Ovary (tissue), 9 donors: ENCODE results near the gene MYO9A. TPM values are rescaled to one million over a fixed set of nuclear protein-coding genes. Genes with fewer than 3 reads are reported as not detected.

Experiments
- DNase-seq, 5 donors: peaks; one replicate each; pipeline ENCODE4 v3.0.0-alpha.2; 2019 to 2020
- H3K27ac ChIP-seq, 2 donors: fragments of 200-600 bp; one replicate each; pipeline versions ENCODE4 v1.5.1 to v1.8.0; 2019 to 2022
- H3K27me3 ChIP-seq: fragments of 200-600 bp; one replicate; pipeline ENCODE4 v1.8.0; 2022
- H3K36me3 ChIP-seq: fragments of 200-600 bp; sonication (generic); one replicate; pipeline ENCODE4 v1.5.1; 2019
- H3K4me1 ChIP-seq: one replicate; pipeline ENCODE4 v1.8.1; 2013; ENCODE audit warnings: mild to moderate bottlenecking, moderate library complexity; ENCODE audit not compliant: insufficient read depth
- H3K4me3 ChIP-seq: fragments of 200-600 bp; sonication (generic); one replicate; pipeline ENCODE4 v1.5.1; 2017
- H3K9me3 ChIP-seq, 2 donors: fragments of 200-600 bp in 1 of 2; sonication (generic) in 1 of 2; one replicate each; pipeline versions ENCODE4 v1.5.1 to v1.8.1; 2013 to 2019; ENCODE audit warnings: mild to moderate bottlenecking in 1 of 2, moderate library complexity in 1 of 2
- EP300 ChIP-seq: sonication (generic); formaldehyde crosslinking; IDR thresholded peaks from one replicate; pipeline ENCODE4 v1.6.1; 2017; ENCODE audit warnings: antibody characterized with exemption
- POLR2A ChIP-seq: fragments of 450-650 bp; IDR thresholded peaks from one replicate; pipeline ENCODE4 v1.6.1; 2017; ENCODE audit warnings: antibody characterized with exemption, mild to moderate bottlenecking, moderate library complexity
- WGBS, 3 donors: extraction: QIAGEN DNeasy Blood & Tissue Kit in 1 of 3; methylation state at CpG; one replicate each; pipeline versions ENCODE4 v1.1.5 to v1.1.7; 2013 to 2017; 5-methylcytosine and 5-hydroxymethylcytosine counted together
- intact Hi-C, 4 donors: fragments of 100-400 bp; cut with DNase I; formaldehyde crosslinking; loops; one replicate each; pipeline versions ENCODE4 v1.11.0 to v1.15.1; 2022 to 2023
- polyA plus RNA-seq, 2 donors: library from polyadenylated mRNA; stranded (reverse); fragments of 200-250 nt in 1 of 2; fragments of 350-450 nt in 1 of 2; fragmentation: Illumina TruSeq in 1 of 2; extraction: RNeasy Lipid Tissue Mini Kit (QIAGEN cat#74804) in 1 of 2; gene quantifications; one replicate each; pipeline ENCODE4 v1.2.3, GENCODE V29; 2013 to 2014
- total RNA-seq, 7 donors: library from RNA; depleted of rRNA in 2 of 7; stranded (reverse); fragments of >200 nt in 2 of 7; fragmentation: NEBNext Ultra II Directional in 3 of 7; extraction: Animal tissue kit (Norgen Biotek cat#: 25700) in 3 of 7; gene quantifications; one replicate each; pipeline versions ENCODE4 v1.1.0 to v1.2.4, GENCODE V29; 2016 to 2023
- TF ChIP-seq, protein P1 (sequence below), 3 donors: fragments of 450-650 bp in 2 of 3; fragments of 200-600 bp in 1 of 3; IDR thresholded peaks; one replicate each; pipeline versions ENCODE4 v1.5.1 to v1.8.0; 2016 to 2022; ENCODE audit warnings: antibody characterized with exemption in 3 of 3, mild to moderate bottlenecking in 1 of 3
- donor health status: DM: no; HTN: no; CAD: no; lungs with moderate emphysema.
- donor health status: DM: no; HTN: no; CAD: no.
- donor health status: Bipolar disorder and iron deficiency.
- donor health status: DM: yes; HTN: yes; CAD: no.
- donor health status: DM: no; HTN: no; CAD: no.
- donor health status: DM: yes; HTN: yes; CAD: no.

MYO9A gene
- total and polyA plus RNA-seq, 9 donors, result 8.1 to 71.6 (median 57.2) TPM

DNA sequence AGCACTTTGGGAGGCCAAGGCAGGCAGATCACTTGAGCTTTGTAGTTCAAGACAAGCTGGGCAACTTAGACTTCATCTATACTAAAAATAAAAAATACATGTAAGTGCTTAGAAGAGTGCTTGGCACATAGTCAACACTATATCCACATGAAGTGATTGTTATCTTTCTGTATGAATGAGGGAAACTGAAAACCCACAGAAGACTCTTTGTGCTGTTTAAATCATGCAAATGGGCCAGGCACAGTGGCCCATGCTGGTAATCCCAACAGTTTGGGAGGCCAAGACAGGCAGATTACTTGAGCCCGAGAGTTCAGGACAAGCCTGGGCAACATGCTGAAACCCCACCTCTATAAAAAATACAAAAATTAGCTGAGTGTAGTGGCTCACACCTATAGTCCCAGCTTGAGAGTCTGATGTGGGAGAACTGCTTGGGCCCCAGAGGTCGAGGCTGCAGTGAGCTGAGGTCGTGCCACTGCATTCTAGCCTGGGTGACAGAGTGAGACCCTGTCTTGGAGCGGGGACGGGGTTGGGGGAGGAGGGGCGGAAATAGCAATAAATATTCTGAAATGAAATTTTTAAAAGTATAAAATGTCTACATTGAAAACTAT lies 177.9 kb downstream of the MYO9A start:
- 91 to 95% (median 93%) methylated on average over 6 of the region's 6 CpGs for WGBS, 3 donors
- H3K27me3 ChIP-seq, result no peaks in the 10 kb centered on the region
- H3K4me3 ChIP-seq, result no peak overlapping the region
- no peaks in the 10 kb centered on the region for H3K36me3 ChIP-seq
- no peak for DNase-seq
- no peaks in the 10 kb centered on the region for H3K9me3 ChIP-seq
- TF ChIP-seq EP300, result no peak
- TF ChIP-seq, protein P1, sequence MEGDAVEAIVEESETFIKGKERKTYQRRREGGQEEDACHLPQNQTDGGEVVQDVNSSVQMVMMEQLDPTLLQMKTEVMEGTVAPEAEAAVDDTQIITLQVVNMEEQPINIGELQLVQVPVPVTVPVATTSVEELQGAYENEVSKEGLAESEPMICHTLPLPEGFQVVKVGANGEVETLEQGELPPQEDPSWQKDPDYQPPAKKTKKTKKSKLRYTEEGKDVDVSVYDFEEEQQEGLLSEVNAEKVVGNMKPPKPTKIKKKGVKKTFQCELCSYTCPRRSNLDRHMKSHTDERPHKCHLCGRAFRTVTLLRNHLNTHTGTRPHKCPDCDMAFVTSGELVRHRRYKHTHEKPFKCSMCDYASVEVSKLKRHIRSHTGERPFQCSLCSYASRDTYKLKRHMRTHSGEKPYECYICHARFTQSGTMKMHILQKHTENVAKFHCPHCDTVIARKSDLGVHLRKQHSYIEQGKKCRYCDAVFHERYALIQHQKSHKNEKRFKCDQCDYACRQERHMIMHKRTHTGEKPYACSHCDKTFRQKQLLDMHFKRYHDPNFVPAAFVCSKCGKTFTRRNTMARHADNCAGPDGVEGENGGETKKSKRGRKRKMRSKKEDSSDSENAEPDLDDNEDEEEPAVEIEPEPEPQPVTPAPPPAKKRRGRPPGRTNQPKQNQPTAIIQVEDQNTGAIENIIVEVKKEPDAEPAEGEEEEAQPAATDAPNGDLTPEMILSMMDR (IDR thresholded peaks at IDR 0.05), result no peak
- TF ChIP-seq POLR2A, result no peak
- H3K27ac ChIP-seq, result no peak overlapping the region
- no peaks in the 10 kb centered on the region for H3K4me1 ChIP-seq
- intact Hi-C loops, result no loop called here

DNA sequence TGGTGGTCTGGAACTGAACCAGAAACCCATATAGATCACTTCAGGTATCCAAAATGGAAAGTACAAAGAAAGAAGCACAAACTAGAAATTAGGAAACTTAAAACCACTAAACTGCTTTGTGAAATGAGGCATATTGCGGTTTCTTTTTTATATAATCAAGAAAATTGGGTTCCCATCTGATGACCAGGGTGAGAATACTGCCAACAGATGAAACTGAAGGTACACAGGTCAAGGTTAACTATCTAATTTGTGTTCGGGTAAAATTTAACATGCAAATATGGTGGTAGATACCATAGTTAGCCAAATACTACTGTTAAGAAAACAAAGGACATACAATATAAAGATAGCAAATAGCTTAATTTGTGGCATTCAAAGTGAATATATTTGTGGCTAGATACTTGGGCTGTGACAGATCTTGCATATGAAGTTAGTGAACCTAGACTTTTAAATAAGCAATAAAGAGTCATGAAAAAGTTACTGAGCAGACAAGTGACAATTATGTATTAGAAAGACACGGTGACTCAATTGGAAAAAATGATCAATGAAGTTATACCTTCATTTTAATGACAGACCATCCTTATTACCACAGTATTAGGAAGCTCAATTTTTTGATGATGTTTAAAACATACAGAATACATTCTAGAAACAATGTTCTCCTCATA lies 180.2 kb downstream of the MYO9A start:
- WGBS, 3 donors, result 85 to 88% (median 87%) methylated on average over 3 of the region's 3 CpGs
- Histone ChIP-seq H3K4me1 (no peaks in the 10 kb centered on the region), H3K27me3 (no peaks in the 10 kb centered on the region), H3K36me3 (no peaks in the 10 kb centered on the region), H3K4me3 (no peak overlapping the region), H3K9me3 (no peaks in the 10 kb centered on the region), H3K27ac (no peak overlapping the region)
- TF ChIP-seq, protein P1 (IDR thresholded peaks at IDR 0.05), result no peak
- TF ChIP-seq EP300, result no peak
- no peak for TF ChIP-seq POLR2A
- intact Hi-C loops, result no loop called here
- no peak for DNase-seq

DNA sequence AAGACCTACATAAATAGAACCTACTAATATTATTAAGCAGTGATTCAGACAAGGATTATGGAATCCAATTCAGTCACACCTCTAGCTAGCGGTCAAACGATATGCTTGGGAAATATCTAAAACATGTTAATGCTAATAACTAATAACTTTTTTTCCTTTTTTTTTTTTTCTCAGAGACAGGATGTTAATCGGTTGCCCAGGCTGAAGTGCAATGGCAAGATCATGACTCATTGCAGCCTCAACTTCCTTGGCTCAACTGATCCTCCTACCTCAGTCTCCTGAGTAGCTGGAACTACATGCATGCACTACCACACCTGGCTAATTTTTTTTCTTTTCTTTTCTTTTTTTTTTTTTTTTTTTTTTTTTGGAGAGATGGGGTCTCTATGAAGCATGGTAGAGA lies 183.5 kb downstream of the MYO9A start:
- Histone ChIP-seq H3K4me1 (no peaks in the 10 kb centered on the region), H3K27ac (no peak overlapping the region), H3K4me3 (no peak overlapping the region), H3K36me3 (no peaks in the 10 kb centered on the region), H3K27me3 (no peaks in the 10 kb centered on the region), H3K9me3 (no peaks in the 10 kb centered on the region)
- DNase-seq, result no peak
- intact Hi-C loops, result no loop called here
- no peak for TF ChIP-seq EP300
- 65 to 97% (median 76%) methylated on average over 3 of the region's 3 CpGs for WGBS, 3 donors

DNA sequence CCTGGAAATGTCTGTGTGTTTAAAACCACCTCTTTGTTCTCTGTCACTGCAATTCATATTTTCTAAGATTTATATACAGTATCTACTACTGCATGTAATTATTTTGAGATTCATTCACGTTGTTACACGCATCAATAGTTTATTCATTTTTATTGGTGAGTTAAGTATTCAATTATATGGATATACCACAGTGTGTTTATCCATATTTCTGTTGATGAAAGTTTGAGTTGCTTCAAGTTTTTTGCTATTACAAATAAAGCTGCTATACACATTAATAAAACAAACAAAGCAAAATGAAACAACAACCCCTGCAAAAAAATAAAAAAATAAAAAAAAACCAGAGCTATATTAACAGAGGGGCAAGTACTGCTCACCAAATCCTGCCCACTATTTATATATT lies 185.3 kb downstream of the MYO9A start:
- TF ChIP-seq POLR2A (no peak), EP300 (no peak)
- TF ChIP-seq, protein P1 (IDR thresholded peaks at IDR 0.05), result no peak
- no peaks in the 10 kb centered on the region for H3K4me1 ChIP-seq
- no peaks in the 10 kb centered on the region for H3K36me3 ChIP-seq
- intact Hi-C loops, result no loop called here
- H3K9me3 ChIP-seq, result no peaks in the 10 kb centered on the region
- no peak overlapping the region for H3K4me3 ChIP-seq
- H3K27me3 ChIP-seq, result no peaks in the 10 kb centered on the region
- no peak overlapping the region for H3K27ac ChIP-seq
- WGBS, 3 donors, result 91 to 97% (median 93%) methylated on average over 2 of the region's 2 CpGs
- no peak for DNase-seq

DNA sequence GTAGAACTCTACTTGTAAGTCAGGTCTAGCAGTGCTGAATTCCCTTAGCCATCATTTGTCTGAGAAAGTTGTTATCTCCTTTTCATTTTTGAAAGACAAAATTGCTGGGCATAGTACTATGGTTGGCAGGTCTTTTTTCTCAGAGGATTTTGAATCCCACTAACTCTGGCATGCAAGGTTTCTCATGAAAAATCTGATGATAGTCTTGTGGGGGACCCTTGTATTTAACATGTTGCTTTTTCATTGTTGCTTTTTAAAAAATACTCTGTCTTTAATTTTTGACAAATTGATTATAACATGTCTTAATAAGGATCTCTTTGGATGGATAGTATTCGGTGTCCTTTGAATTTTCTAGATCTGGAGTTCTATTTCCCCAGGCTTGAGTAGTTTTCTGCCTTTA lies 186.7 kb downstream of the MYO9A start:
- Histone ChIP-seq H3K9me3 (no peaks in the 10 kb centered on the region), H3K27ac (no peak overlapping the region), H3K36me3 (no peaks in the 10 kb centered on the region), H3K27me3 (no peaks in the 10 kb centered on the region), H3K4me3 (no peak overlapping the region), H3K4me1 (no peaks in the 10 kb centered on the region)
- intact Hi-C loops, result no loop called here
- no peak for DNase-seq
- TF ChIP-seq POLR2A, result no peak
- TF ChIP-seq EP300, result no peak
- TF ChIP-seq, protein P1 (IDR thresholded peaks at IDR 0.05), result no peak
- WGBS, 3 donors, result 98 to 100% (median 99%) methylated on average over 1 of the region's 1 CpG
